GM08714 (cell line): ENCODE results near the gene NFAT5.
"Not testable (repeated sequence)": the region's sequence is repeated elsewhere in the genome, so short reads cannot be mapped to it uniquely, and the experiment has no call there.

Experiments used
- H3K4me3 ChIP-seq: fragments of 200-500 bp; sonication (Bioruptor generic); 2 replicates; pipeline ENCODE4 v1.5.1; 2014; ENCODE audit warnings: mild to moderate bottlenecking, low read length, inconsistent platforms
- ZNF274 ChIP-seq: IDR thresholded peaks from 2 replicates; pipeline ENCODE4 v1.6.1; 2012; ENCODE audit warnings: mild to moderate bottlenecking, low read depth, low read length

NFAT5 gene

DNA sequence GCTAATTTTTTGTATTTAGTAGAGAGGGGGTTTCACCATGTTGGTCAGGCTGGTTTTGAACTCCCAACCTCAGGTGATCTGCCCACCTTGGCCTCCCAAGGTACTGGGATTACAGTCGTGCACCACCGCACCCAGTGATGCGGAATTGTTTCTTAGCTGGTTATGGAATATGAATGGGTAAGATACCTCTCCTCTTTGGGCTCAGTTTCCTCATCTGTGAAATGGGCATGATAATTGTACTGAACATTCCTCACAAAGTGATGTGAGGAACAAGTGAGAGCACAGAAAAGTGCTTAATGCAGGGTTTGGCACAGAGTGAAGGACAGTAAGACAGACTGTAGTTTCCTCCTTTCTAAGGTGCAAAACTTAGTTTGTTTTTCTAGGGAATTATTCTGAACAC, 31.0 kb upstream of the NFAT5 start:
- H3K4me3 ChIP-seq: no peak overlapping the region
- TF ChIP-seq ZNF274: no peak

GRCh38 chr16:69535123-69536050, 30.4 kb upstream of the NFAT5 start:
- TF ChIP-seq ZNF274: no peak
- H3K4me3 ChIP-seq: no peak overlapping the region

GRCh38 chr16:69537706-69538080, 28.1 kb upstream of the NFAT5 start:
- no peak for TF ChIP-seq ZNF274
- H3K4me3 ChIP-seq: no peak overlapping the region

DNA sequence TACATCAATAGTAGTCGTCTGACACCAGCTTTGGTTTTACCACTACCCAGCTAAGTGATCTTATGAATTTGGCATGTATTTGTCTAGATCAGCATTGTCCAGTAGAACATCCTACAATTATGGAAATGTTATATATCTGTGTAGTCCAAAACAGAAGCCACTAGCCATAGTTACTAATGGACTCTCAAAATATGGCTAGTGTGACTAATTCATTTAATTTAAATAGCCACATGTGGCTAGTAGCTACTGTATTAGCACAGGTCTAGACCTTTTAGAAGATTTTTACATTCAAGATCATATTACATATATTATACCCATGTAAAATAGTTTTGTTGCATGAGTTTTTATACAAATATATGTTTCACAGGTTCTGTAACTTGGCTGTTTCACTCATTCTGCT, 27.0 kb upstream of the NFAT5 start:
- no peak overlapping the region for H3K4me3 ChIP-seq
- no peak for TF ChIP-seq ZNF274

DNA sequence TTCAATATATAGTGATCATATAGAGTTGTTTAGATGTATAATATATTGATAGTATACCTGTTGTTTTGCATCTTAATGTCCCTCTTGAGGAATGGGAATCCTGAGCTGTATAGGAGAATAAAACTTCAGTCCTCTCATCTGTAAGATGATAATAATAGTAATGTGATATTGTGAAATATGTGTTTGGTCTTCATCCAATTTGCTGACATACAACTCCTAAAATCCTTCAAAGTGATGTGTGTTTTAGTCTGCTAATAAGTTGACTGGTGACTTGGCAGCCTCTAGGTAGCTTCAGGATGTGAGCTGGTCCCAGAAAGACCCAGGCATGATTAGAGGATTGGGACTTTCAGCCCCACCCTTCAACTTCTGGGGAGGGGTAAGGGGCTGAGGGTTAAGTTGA, 22.8 kb upstream of the NFAT5 start:
- no peak for TF ChIP-seq ZNF274
- H3K4me3 ChIP-seq: no peak overlapping the region

GRCh38 chr16:69544088-69544487, 21.7 kb upstream of the NFAT5 start:
- TF ChIP-seq ZNF274: no peak
- no peak overlapping the region for H3K4me3 ChIP-seq

GRCh38 chr16:69546663-69547062, 19.1 kb upstream of the NFAT5 start:
- H3K4me3 ChIP-seq: not testable (repeated sequence)

GRCh38 chr16:69553332-69553731, 12.4 kb upstream of the NFAT5 start:
- H3K4me3 ChIP-seq: no peak overlapping the region
- TF ChIP-seq ZNF274: no peak

DNA sequence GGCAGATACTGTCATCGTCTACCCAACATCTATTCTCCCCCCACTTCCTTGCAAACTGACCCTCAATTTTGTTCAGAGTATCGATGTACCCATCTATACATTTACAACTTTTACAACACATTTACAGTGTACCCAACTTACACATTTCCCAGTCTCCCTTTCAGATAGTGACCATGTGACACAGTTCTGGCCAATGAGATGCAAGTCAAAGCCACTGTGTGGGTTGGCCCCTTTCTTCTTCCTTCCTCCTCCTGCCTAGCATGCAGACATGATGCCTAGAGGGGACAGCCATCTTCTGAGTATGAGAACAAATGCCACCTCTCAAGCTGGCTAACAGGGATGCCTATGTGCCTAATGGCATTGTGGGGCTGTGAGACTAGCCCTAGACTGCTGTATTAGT, 11.3 kb upstream of the NFAT5 start:
- no peak for TF ChIP-seq ZNF274
- H3K4me3 ChIP-seq: no peak overlapping the region

DNA sequence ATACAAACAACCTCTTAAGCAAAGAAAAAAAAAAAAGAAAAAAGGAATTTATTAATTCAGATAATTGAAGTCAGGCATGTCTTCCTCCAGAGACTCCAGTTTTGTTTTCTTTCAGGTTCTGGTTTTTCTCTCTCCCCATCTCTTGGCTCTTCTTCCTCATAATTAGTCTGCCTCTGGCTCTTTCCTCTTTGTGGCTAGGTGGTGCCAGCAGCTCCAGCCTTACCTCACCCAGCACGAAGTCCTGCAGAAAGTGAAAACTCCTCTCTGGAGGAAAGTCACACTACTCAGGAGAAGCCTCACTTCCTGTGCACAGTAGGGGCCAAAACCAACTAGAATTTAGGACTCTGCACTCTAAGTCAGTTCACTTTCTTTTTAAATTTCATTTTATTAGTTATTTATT, 10.3 kb upstream of the NFAT5 start:
- no peak for TF ChIP-seq ZNF274

GRCh38 chr16:69555867-69556266, 9.9 kb upstream of the NFAT5 start:
- no peak overlapping the region for H3K4me3 ChIP-seq
- TF ChIP-seq ZNF274: no peak

More for the DNA sequence above, 10.3 kb upstream of the NFAT5 start:
- H3K4me3 ChIP-seq: no peak overlapping the region

GRCh38 chr16:69559164-69559563, 6.6 kb upstream of the NFAT5 start:
- no peak overlapping the region for H3K4me3 ChIP-seq
- TF ChIP-seq ZNF274: no peak

DNA sequence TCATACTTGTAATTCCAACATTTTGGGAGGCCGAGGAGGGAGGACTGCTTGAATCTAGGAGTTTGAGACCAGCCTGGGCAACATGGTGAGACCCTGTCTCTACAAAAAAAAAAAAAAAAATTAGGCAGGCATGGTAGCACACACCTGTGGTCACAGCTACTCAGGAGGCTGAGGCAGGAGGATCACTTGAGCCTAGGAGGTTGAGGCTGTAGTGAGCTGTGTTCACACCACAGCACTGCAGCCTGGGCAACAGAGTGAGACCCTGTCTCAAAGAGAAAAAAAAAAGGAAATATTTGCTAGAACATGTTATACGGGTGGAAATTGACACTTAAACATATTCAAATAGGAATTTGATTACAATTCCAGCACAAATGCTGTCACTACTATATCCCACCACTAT, 4.4 kb upstream of the NFAT5 start:
- not testable (repeated sequence) for H3K4me3 ChIP-seq

DNA sequence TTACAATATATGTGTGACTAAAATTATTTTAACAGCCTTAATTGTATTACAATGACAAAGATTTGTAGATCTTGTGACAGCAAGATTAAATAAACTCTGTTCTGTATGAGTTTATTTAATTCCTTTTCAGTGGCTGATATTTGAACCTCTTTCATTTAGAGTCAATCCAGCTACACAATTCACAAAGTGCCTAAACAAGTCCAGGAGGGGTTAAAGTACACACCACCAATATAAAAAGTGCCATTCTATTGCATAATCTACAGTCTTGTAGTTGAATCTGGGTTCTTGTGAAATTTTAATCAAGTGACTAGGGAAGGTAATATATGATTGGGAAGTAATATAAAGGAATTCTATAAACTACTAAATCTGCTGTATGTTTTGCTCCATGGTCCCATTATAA, 3.9 kb upstream of the NFAT5 start:
- H3K4me3 ChIP-seq: no peak overlapping the region
- no peak for TF ChIP-seq ZNF274

GRCh38 chr16:69562813-69563212, 3.0 kb upstream of the NFAT5 start:
- H3K4me3 ChIP-seq: no peak overlapping the region
- no peak for TF ChIP-seq ZNF274
